Measurements from ENCODE around the gene TPGS2.

DNA sequence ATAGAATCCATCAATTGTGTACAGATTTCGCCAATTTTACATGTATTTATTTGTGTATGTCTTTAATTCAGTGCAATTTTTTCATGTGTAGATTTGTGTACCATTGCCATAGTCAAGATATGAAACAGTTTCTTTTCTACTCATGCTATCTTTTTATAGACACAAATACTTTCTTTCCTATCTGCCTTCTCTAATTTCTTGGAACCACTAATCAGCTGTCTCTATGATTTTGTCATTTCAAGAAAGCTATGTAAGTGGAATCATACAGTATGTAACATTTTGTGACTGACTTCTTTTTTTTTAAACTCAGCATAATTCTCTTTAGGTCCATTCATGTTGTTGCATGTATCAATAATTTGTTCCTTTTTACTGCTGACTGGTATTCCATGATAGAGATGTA, 33.4 kb upstream of the TPGS2 start:
- TF ChIP-seq ELF1 (IDR thresholded peaks at IDR 0.05; ENCODE audit: borderline replicate concordance, low read depth) (no peak), CEBPB (IDR thresholded peaks at IDR 0.05; ENCODE audit: low read depth) (no peak), POLR2A (IDR thresholded peaks at IDR 0.05; ENCODE audit: borderline replicate concordance, extremely low read depth, insufficient read depth, insufficient read length) (no peak), RAD21 (IDR thresholded peaks at IDR 0.05; ENCODE audit: low read depth) (no peak), SIN3A (IDR thresholded peaks at IDR 0.05; ENCODE audit: low read depth) (no peak), YY1 (IDR thresholded peaks at IDR 0.05; ENCODE audit: extremely low read depth, insufficient replicate concordance, low read depth, low read length) (no peak), SP1 (IDR thresholded peaks at IDR 0.05; ENCODE audit: low read depth) (no peak), EZH2 (IDR thresholded peaks at IDR 0.05) (no peak), SRF (IDR thresholded peaks at IDR 0.05; ENCODE audit: low read depth) (no peak)
- TF ChIP-seq, protein P1, sequence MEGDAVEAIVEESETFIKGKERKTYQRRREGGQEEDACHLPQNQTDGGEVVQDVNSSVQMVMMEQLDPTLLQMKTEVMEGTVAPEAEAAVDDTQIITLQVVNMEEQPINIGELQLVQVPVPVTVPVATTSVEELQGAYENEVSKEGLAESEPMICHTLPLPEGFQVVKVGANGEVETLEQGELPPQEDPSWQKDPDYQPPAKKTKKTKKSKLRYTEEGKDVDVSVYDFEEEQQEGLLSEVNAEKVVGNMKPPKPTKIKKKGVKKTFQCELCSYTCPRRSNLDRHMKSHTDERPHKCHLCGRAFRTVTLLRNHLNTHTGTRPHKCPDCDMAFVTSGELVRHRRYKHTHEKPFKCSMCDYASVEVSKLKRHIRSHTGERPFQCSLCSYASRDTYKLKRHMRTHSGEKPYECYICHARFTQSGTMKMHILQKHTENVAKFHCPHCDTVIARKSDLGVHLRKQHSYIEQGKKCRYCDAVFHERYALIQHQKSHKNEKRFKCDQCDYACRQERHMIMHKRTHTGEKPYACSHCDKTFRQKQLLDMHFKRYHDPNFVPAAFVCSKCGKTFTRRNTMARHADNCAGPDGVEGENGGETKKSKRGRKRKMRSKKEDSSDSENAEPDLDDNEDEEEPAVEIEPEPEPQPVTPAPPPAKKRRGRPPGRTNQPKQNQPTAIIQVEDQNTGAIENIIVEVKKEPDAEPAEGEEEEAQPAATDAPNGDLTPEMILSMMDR (IDR thresholded peaks at IDR 0.05 in 2 of 3, conservative IDR thresholded peaks at IDR 0.05 in 1 of 3; ENCODE audit: borderline replicate concordance in 1 of 3, insufficient read depth in 1 of 3, low read depth in 2 of 3, low read length in 2 of 3), result no peak
- TF ChIP-seq, protein P2, sequence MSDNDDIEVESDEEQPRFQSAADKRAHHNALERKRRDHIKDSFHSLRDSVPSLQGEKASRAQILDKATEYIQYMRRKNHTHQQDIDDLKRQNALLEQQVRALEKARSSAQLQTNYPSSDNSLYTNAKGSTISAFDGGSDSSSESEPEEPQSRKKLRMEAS (IDR thresholded peaks at IDR 0.05), result no peak

Data from HCT116 (cell line).